Activated T-cell treated with anti-CD3 and anti-CD28 coated beads for 1 hour (primary cell): ENCODE results near the gene FAM83D.

Experiments used
- DNase-seq: peaks from one replicate; pipeline ENCODE4 v3.0.0-alpha.2; 2020; ENCODE audit warnings: low read depth

The FAM83D gene

GRCh38 chr20:38926142-38926933, at the start of gene FAM83D:
TSS of gene FAM83D (plus strand) at chr20:38926417. CDS start at chr20:38926443, 26 bp downstream.
- peak; percentile 85 for DNase-seq

DNA sequence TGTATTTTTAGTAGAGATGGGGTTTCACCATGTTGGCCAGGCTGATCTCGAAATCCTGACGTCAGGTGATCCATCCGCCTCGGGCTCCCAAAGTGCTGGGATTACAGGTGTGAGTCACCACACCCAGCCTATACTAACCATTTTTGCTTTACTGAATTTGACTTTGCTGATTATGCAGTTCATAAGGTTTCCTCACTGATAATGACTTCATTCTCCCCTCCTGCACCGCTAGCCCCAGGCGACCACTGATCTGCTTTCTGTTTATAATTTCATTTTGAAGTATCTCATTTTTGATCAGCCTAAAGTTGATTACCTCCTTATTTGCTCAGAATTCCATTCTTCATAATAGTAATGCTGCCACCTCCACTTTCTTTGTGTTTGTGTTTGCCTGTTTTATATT, 48.7 kb upstream of the FAM83D start:
- DNase-seq: no peak

DNA sequence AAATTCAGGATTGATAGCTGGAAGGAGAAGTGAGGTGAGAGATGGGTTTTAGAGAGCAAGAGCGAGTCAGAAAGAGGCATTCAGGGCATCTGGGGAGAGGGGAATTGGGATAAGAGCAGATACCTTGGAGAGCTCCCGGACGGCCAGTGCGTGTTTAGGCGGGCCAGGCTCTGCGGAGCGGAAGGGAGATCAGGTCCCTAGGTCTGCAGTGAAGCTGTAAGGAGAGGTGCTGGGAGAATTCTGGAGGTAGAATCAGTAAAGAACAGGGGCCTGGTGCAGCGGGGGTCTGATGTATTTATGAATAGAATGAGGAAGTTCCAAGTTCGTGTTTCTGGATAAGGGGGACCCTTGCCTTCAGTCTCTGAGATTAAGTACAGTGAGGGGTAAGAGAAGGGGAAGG, 47.4 kb upstream of the FAM83D start:
- DNase-seq: no peak

DNA sequence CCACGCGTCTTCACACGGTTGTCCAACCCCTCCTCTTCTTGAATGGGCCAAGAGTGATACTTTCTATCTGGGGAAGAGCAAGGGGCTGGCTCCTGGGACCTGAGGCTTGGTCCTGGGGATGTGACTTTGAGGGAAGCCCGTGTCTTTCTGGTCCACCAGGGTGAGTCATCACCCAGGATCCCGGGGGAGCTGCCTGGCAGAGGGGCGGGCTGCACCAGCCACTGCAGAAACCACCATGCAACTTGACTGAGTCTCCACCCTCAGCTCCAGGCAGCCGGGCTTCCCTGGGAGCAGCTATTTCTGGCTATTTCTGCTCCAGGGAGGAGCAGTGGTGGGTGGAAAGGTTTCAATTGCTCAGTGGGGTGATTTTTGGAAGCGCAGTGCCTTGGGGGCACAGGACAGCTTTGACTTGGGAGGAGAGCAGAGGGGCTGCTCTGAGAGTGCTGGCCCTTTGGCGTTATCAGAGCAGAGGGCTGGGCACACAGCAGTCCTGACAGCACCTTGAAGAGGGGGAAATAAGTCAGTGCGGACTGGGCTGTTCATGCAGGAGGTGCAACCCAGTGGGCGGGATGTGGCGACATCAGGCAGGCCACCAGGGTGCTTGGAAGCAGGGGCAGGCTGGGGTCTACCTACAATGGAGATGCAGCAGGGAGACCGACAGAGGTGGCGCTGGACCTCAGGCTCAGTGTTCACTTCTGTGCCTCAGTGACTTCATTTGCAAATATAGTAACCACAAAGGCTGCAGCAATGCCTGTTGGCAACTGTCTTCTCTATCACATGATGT, 45.1 kb upstream of the FAM83D start:
- no peak for DNase-seq

GRCh38 chr20:38881806-38882440, 44.3 kb upstream of the FAM83D start:
- DNase-seq: no peak

GRCh38 chr20:38882600-38882999, 43.6 kb upstream of the FAM83D start:
- no peak for DNase-seq

DNA sequence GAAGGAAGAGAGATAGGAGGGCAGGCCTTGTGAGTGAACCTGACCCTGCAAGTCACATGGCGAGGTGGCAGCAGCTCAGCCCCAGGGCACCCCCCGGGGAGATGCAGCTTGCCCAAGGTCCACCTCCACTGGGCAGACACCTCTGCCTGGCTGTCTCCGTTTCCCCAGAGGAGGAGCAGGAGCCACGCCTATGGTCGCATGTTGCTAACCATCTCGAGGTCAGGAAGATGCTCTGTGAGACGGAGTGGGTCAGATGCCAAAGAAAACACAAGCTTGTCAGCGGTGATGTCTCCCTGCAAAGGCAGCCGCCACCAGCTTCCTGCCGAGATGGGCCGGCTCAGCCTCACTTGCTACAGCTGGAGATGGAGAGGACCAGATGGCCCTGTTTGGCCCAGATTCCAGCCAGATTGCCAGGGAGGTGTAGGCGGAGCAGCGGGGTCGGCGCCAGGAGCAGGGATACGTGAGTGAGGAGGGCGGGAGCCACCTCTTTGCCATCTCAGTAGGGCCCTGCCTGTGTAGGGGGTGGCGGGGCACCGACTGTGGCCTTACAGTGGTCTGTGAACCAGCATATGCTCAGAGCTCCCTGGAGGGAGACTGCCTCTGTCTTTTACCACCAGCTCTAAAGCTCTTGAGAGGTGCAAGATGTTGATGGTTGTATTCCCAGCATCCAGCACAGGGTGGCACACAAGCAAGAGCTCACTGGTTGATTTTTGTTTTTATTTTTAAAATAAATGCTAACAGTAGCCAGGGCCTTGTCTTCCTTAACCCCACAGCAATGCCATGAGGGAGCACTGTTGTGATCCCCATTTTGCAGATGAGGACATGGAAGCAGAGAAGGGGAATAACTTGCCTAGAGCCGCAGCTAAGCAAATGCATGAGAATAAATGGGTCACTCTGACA, 42.9 kb upstream of the FAM83D start:
- no peak for DNase-seq

GRCh38 chr20:38883981-38884733, 42.1 kb upstream of the FAM83D start:
- DNase-seq: no peak

- DNase-seq: no peak
Observed at GRCh38 chr20:38885357-38885756, 40.9 kb upstream of the FAM83D start.

DNA sequence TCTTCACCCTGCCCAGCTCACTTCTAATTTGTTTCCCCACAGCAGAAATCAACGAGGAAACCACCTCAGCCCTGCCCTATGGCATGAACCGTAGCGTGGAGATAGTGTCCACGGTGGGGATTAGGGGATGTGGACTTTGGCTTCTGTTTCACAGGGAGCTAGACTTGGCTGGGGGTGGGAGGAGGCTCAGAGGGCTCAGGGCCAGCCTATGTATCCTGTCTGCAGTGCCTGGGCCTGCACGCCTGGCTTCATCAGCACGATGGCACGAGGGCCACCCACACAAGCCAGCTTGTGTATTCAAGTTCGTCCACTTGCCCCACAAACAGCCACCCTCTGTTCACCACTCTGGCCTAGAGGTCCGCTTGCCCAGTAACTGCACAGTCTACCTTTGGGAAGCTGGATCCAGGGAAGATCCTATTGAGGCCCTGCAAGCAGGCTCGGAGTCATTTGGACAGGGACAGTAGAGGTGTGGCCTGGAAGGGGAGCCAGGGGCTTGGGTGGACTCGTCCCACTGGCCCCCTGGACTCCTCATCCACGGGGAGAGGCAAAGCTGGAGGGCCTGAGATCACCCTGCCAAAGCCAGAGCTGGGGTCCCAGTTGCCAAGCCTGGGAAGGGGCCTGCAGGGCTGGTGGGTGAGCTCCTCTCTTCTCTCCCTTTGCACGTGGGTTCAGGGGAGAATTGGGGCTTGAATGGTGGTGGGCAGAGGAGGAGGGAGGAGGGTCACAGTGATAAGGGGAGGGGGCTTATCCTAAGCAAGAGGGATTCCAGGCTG, 38.0 kb upstream of the FAM83D start:
- DNase-seq: no peak

GRCh38 chr20:38889050-38889449, 37.2 kb upstream of the FAM83D start:
- DNase-seq: no peak

GRCh38 chr20:38889792-38890496, 36.3 kb upstream of the FAM83D start:
- DNase-seq: no peak

GRCh38 chr20:38890497-38890818, 35.8 kb upstream of the FAM83D start:
- no peak for DNase-seq

- DNase-seq: no peak
Observed at GRCh38 chr20:38892091-38892981, 33.9 kb upstream of the FAM83D start.

DNA sequence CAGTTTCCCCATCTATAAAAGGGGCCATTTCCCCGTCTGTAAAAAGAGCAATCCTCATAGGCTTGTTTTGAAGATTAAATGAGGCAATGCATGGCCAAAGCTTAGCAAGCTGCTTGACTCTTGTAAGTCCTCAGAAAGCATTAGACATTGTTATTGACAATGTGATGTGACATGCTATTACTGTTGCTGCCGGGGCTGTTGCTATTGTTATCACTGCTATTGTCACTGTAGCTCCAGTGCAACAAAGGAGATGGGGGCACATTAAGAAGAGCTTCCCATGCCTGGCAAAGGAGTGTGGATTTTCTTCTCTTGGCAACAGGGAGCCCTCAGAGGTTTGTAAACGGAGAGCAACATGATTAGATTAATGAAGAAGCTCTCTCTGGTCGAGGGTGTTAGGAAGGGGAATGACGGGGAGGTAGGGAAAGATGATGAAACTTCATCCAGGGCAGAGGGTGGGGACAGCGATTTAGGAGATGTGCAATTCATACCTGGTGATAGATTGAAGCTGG, 33.1 kb upstream of the FAM83D start:
- no peak for DNase-seq

- DNase-seq: peak; percentile 73
Observed at GRCh38 chr20:38893565-38894090, 32.6 kb upstream of the FAM83D start.

GRCh38 chr20:38894091-38894847, 31.9 kb upstream of the FAM83D start:
- no peak for DNase-seq
